Mucosa of rectum (tissue), 2 donors: Measurements from ENCODE around the gene MAPT.
"Not testable (repeated sequence)": the region's sequence is repeated elsewhere in the genome, so short reads cannot be mapped to it uniquely, and the experiment has no call there.

ENCODE experiments used
- H3K27ac ChIP-seq, 2 donors: one replicate each; pipeline ENCODE4 v1.7.0; 2013; ENCODE audit warnings: inconsistent platforms in 2 of 2, low read depth in 2 of 2, low read length in 2 of 2
- H3K27me3 ChIP-seq, 2 donors: one replicate each; pipeline ENCODE4 v1.7.0; 2013; ENCODE audit warnings: low read length in 2 of 2; ENCODE audit not compliant: control insufficient read depth in 2 of 2, insufficient read depth in 2 of 2
- H3K36me3 ChIP-seq, 2 donors: one replicate each; pipeline ENCODE4 v1.7.0; 2013; ENCODE audit warnings: low read length in 2 of 2; ENCODE audit not compliant: control insufficient read depth in 2 of 2, insufficient read depth in 2 of 2
- H3K4me1 ChIP-seq, 2 donors: one replicate each; pipeline ENCODE4 v1.7.0; 2013; ENCODE audit warnings: low read length in 2 of 2, mild to moderate bottlenecking in 1 of 2; ENCODE audit not compliant: control insufficient read depth in 2 of 2, insufficient read depth in 2 of 2
- H3K4me3 ChIP-seq, 2 donors: one replicate each; pipeline ENCODE4 v1.7.0; 2013; ENCODE audit warnings: low read length in 2 of 2
- H3K9ac ChIP-seq, 2 donors: one replicate each; pipeline ENCODE4 v1.7.0; 2013; ENCODE audit warnings: low read length in 2 of 2, low read depth in 1 of 2, mild to moderate bottlenecking in 1 of 2
- H3K9me3 ChIP-seq, 2 donors: one replicate each; pipeline ENCODE4 v1.7.0; 2013; ENCODE audit warnings: low read length in 2 of 2; ENCODE audit not compliant: control insufficient read depth in 2 of 2
- donor health status: healthy.
- donor health status: Normal muscosa, but diverticular disease.

Gene MAPT

GRCh38 chr17:45861165-45861564, 33.2 kb upstream of the MAPT start:
- Histone ChIP-seq H3K27me3 (peaks cover 5 to 10% of the 10 kb centered on the region in 2 donors), H3K27ac (no peak overlapping the region), H3K36me3 (no peaks in the 10 kb centered on the region), H3K4me1 (no peaks in the 10 kb centered on the region), H3K9ac (no peak overlapping the region), H3K4me3 (no peak overlapping the region), H3K9me3 (no peaks in the 10 kb centered on the region)

- H3K4me1 ChIP-seq, H3K9ac ChIP-seq, H3K36me3 ChIP-seq, H3K27ac ChIP-seq, H3K9me3 ChIP-seq, H3K4me3 ChIP-seq: not testable (repeated sequence)
- peaks cover 5 to 10% of the 10 kb centered on the region in 2 donors for H3K27me3 ChIP-seq
Measured at GRCh38 chr17:45862127-45862526, 32.2 kb upstream of the MAPT start.

GRCh38 chr17:45863857-45864654, 30.3 kb upstream of the MAPT start:
- H3K27ac ChIP-seq: no peak overlapping the region
- no peak overlapping the region for H3K4me3 ChIP-seq
- H3K36me3 ChIP-seq: no peaks in the 10 kb centered on the region
- H3K9ac ChIP-seq: no peak overlapping the region
- no peaks in the 10 kb centered on the region for H3K4me1 ChIP-seq
- H3K9me3 ChIP-seq: no peaks in the 10 kb centered on the region
- peaks cover 5 to 10% of the 10 kb centered on the region in 2 donors for H3K27me3 ChIP-seq

DNA sequence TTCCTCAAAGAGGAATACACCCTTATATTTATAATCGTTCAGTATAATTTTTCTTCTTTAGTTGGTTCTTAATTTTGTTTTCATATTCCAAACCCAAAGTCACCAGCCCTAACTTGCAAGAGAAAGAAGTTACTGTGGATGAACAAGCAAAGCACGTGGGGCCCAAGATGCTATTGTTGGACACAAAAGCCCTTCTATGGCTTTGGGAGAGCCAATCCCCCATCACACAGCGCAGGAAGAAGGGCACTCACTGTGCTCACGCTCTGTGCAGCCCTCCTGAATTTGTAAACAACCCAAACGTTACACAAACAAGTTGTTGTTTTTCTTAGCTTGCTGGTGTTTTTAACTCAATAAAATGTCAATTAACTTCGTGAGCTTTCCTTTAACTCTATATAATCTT, 27.2 kb upstream of the MAPT start:
- Histone ChIP-seq H3K4me3 (no peak overlapping the region), H3K9me3 (no peaks in the 10 kb centered on the region), H3K4me1 (no peaks in the 10 kb centered on the region), H3K36me3 (no peaks in the 10 kb centered on the region), H3K27ac (no peak overlapping the region), H3K9ac (no peak overlapping the region), H3K27me3 (peaks cover 10% of the 10 kb centered on the region in 2 donors)

GRCh38 chr17:45867702-45868101, 26.7 kb upstream of the MAPT start:
- Histone ChIP-seq H3K27ac (no peak overlapping the region), H3K9me3 (no peaks in the 10 kb centered on the region), H3K4me1 (no peaks in the 10 kb centered on the region), H3K4me3 (no peak overlapping the region), H3K27me3 (peaks cover 7 to 10% of the 10 kb centered on the region in 2 donors), H3K36me3 (no peaks in the 10 kb centered on the region), H3K9ac (no peak overlapping the region)

- peaks cover 7 to 10% of the 10 kb centered on the region in 2 donors for H3K27me3 ChIP-seq
- H3K9me3 ChIP-seq: no peaks in the 10 kb centered on the region
- H3K27ac ChIP-seq: no peak overlapping the region
- H3K36me3 ChIP-seq: no peaks in the 10 kb centered on the region
- no peak overlapping the region for H3K4me3 ChIP-seq
- H3K9ac ChIP-seq: no peak overlapping the region
- H3K4me1 ChIP-seq: no peaks in the 10 kb centered on the region
Measured at GRCh38 chr17:45868276-45868675, 26.1 kb upstream of the MAPT start.

- H3K36me3 ChIP-seq: no peaks in the 10 kb centered on the region
- H3K27me3 ChIP-seq: peaks cover 2 to 6% of the 10 kb centered on the region in 2 donors
- H3K9ac ChIP-seq: no peak overlapping the region
- H3K27ac ChIP-seq: no peak overlapping the region
- H3K4me3 ChIP-seq: no peak overlapping the region
- H3K9me3 ChIP-seq: no peaks in the 10 kb centered on the region
- H3K4me1 ChIP-seq: no peaks in the 10 kb centered on the region
Measured at GRCh38 chr17:45869676-45870341, 24.5 kb upstream of the MAPT start.

DNA sequence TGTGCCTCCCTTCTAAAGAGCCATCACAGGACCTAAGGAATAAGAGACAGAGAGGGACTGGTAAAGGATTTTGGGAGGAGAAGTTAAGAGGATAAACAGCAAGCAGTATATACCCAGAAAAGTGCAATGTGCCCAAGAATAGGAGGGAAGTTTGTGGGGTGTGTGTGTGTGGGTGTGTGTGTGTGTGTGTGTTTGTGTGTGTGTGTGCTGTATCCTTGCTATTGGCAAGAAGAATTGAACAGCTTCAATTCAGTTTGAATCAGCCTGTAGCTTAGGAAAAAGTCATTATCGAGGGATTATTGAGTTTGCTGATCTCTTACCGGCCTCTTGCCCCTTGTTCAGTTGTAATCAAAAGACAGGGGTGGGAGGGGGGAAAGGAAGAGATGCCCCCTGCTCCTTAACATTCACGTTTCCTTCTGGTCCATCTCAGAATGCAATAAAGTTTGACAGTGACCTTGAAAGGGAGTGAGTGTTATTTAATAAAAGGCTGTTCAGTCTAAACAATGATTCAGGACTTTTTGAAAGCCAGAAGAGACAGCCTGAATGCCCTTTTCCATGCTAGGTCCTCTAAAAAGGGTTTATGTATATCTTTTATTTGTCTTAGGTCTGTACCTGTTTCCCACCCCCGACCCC, 23.9 kb upstream of the MAPT start:
- Histone ChIP-seq H3K9me3 (no peaks in the 10 kb centered on the region), H3K4me1 (no peaks in the 10 kb centered on the region), H3K4me3 (no peak overlapping the region), H3K36me3 (no peaks in the 10 kb centered on the region), H3K27me3 (peaks cover 0 to 5% of the 10 kb centered on the region in 2 donors), H3K9ac (no peak overlapping the region), H3K27ac (no peak overlapping the region)

GRCh38 chr17:45871718-45872117, 22.6 kb upstream of the MAPT start:
- Histone ChIP-seq H3K4me1 (no peaks in the 10 kb centered on the region), H3K9me3 (no peaks in the 10 kb centered on the region), H3K4me3 (no peak overlapping the region), H3K9ac (no peak overlapping the region), H3K27me3 (peaks cover 0 to 5% of the 10 kb centered on the region in 2 donors), H3K36me3 (no peaks in the 10 kb centered on the region), H3K27ac (no peak overlapping the region)

DNA sequence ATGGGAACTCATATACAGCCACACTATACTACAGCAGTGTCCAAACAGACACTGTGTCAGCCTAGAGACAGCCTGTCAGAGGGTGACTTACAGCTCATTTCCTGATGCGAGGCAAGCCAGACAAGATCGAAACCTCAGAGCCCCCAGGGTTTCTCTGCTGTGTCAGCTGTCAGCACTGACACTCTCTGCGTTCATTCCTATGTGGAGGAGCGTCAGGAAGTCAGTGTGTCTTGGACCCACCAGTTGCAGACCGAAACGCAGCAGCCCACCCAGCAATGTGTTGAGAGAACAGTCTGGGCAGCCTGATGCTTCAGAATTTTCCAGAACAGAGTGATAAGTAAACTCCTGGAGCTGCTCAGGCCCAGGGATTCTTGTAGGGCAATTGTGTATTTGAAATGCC, 20.6 kb upstream of the MAPT start:
- H3K4me1 ChIP-seq: no peaks in the 10 kb centered on the region
- no peaks in the 10 kb centered on the region for H3K9me3 ChIP-seq
- no peaks in the 10 kb centered on the region for H3K36me3 ChIP-seq
- no peak overlapping the region for H3K4me3 ChIP-seq
- peaks cover 0 to 5% of the 10 kb centered on the region in 2 donors for H3K27me3 ChIP-seq
- H3K27ac ChIP-seq: no peak overlapping the region
- no peak overlapping the region for H3K9ac ChIP-seq
